ENCODE data around the gene PDHX.

DNA sequence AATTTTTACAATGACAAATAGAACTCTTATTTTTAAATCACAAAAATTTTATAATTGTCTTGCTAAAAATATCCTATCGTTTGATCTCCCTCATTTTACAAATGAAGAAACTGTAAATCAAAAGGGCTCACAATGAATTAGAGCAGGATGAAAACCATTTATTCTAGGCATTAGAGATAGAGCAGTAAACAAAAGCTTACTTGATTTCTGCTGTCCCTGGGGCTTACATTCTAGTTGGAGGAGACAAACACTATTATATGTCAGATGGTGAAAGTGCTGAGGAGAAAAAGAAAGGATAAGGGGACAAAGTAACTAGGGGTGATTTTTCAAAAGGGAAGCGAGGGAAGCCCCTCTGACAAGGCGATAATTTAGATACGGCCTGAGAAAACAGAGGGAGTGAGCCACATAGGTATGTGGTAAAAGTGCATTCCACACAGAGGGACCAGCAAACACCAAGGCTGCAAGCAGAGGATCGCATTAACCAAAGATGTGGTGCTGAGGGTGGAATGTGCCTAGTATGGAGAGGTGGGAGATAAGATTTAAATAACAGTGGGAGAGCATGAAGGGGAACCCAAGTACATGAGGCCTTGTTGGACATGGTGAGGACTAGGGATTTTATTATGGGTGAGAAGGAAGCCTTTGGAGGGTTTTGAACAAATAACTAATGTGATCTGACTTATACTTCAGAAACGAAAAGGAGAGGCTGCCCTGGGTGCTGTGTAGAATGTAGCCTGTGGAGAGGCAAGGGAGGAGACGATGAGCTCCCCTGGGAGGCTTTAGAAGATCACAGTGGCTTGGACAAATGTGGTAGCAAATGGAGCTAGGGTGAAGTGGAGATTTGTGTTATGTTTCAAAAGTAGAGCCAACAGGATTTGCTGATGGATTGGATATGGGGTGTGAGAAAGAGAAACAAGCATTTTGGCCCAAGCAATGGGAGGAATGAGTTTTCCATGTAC lies 62.1 kb downstream of the PDHX start:
- no peak for TF ChIP-seq POLR2AphosphoS5 (IDR thresholded peaks at IDR 0.05; ENCODE audit: low read length)
- no peak for TF ChIP-seq CHD4 (IDR thresholded peaks at IDR 0.05)
- TF ChIP-seq RCOR1 (conservative IDR thresholded peaks at IDR 0.05; ENCODE audit: low read depth, low read length): no peak
- TF ChIP-seq JUND (IDR thresholded peaks at IDR 0.05; ENCODE audit: low read depth, low read length): no peak
- TF ChIP-seq CTCF (IDR thresholded peaks at IDR 0.05 in 2 of 3, conservative IDR thresholded peaks at IDR 0.05 in 1 of 3; ENCODE audit: control insufficient read depth in 2 of 3, extremely low read depth in 1 of 3, insufficient read depth in 1 of 3, low read depth in 3 of 3, low read length in 3 of 3): no peak
- TF ChIP-seq TARDBP (IDR thresholded peaks at IDR 0.05; ENCODE audit: borderline replicate concordance): no peak
- no peak for TF ChIP-seq TBL1XR1 (IDR thresholded peaks at IDR 0.05; ENCODE audit: low read depth, low read length)
- TF ChIP-seq PML (IDR thresholded peaks at IDR 0.05; ENCODE audit: low read length): no peak
- no peak for TF ChIP-seq ZNF274 (IDR thresholded peaks at IDR 0.05; ENCODE audit: insufficient read depth, insufficient read length)

All from GM12878 (cell line).